SJSA1 (cell line): ENCODE data around the gene AP3S1. TPM values are rescaled to one million over a fixed set of nuclear protein-coding genes. Genes with fewer than 3 reads are reported as not detected.

Experiments
- DNase-seq, 2 experiments: peaks; one replicate each; pipeline ENCODE4 v3.0.0-alpha.2; 2015 to 2020; ENCODE audit warnings: low spot score in 2 of 2, low read depth in 1 of 2
- H3K27ac ChIP-seq: fragments of 250-450 bp; sonication (Bioruptor Pico); 2 replicates; pipeline ENCODE4 v1.5.1; 2020; ENCODE audit warnings: mild to moderate bottlenecking, moderate library complexity
- H3K27me3 ChIP-seq: fragments of 250-450 bp; sonication (Bioruptor Pico); replicated peaks from 2 replicates; pipeline ENCODE4 v1.5.1; 2020; ENCODE audit warnings: mild to moderate bottlenecking, moderate library complexity
- H3K36me3 ChIP-seq: fragments of 250-450 bp; sonication (Bioruptor Pico); 2 replicates; pipeline ENCODE4 v1.5.1; 2020; ENCODE audit warnings: mild to moderate bottlenecking
- H3K4me1 ChIP-seq: fragments of 250-450 bp; sonication (Bioruptor Pico); replicated peaks from 2 replicates; pipeline ENCODE4 v1.6.1; 2021; ENCODE audit warnings: mild to moderate bottlenecking
- H3K4me3 ChIP-seq: fragments of 250-450 bp; sonication (Bioruptor Pico); 2 replicates; pipeline ENCODE4 v1.5.1; 2020; ENCODE audit warnings: mild to moderate bottlenecking
- H3K9me3 ChIP-seq: fragments of 250-450 bp; sonication (Bioruptor Pico); replicated peaks from 2 replicates; pipeline ENCODE4 v1.5.1; 2020; ENCODE audit warnings: mild to moderate bottlenecking
- total RNA-seq: library from RNA; depleted of rRNA; stranded (reverse); fragments of >200 nt; shearing (Covaris generic); gene quantifications from 2 replicates; pipeline ENCODE4 v1.2.3, GENCODE V29; 2014

Gene AP3S1
- total RNA-seq, 1 experiment from 2014 or later: 316 TPM

DNA sequence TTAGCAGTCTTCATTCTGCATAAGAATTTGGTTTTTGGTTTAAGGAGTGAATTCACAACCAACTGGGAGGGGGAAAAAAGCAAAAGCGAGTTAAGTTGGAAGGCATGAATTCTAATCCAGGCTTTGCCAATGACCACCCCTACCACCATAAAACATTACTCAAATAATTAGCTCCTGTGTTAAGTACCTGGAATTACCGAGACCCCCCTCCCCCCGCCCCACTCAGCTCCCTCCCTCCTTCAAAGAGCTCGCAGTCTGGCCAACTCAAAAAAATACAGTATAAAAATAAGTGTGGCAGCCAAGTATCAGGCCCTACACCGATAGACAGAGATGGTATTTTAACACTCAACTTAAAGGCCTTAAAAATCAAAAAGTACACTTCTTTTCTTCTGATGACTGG is 862 bp upstream of the AP3S1 start:
- Histone ChIP-seq H3K27me3 (no peaks in the 10 kb centered on the region), H3K27ac (peak overlapping the region; percentile 93), H3K4me1 (peaks cover 31% of the 10 kb centered on the region), H3K36me3 (peaks cover 44% of the 10 kb centered on the region), H3K4me3 (peak overlapping the region; percentile 94), H3K9me3 (0 out of 2 replicates have a peak, but pooled peaks cover 2% of the 10 kb centered on the region)
- DNase-seq: no peak

DNA sequence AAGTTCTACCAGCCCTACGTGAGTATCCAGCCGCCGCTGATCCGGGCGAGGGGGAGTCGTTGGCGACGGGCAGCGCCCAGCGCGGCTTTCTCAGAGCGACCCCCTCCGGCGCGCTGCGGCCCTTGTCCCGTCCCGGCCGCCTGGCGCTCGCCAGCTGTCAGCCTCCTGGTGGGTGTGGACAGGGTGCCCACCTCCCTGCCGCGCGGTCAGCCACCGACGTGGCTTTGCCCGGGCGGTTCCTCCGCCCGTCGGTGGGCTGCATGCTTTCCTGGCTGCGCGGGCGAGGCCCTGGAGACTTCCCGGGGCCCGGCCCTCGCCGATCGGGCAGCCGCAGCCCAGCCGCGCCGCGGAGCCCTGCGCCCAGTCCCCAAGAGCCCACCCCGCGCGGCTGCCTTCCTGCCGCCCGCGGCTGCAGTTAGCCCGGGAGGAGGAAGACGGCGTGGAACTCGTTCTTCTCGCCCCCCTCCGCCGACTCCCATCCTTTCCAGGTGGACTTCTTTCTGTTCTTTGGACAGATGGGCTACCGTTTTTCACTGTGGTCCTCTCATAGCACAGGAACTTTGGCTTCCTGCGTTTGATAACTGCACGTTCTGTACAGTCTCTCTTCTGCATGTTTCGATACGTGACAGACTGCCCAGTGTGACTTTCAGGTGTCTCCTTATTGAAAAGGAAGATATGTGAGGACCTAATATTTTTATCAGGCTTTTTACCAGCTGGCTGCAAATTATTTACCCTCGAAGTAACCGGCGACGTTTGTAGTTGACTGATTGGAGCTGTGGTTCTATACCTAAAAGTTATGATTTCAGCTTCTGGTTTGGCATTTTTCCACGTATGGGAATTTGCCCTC is 577 bp downstream of the AP3S1 start:
- DNase-seq: peak; percentile 86 to 95
- Histone ChIP-seq H3K4me1 (peaks cover 31% of the 10 kb centered on the region), H3K9me3 (0 out of 2 replicates have a peak, but pooled peaks cover 2% of the 10 kb centered on the region), H3K36me3 (peaks cover 30% of the 10 kb centered on the region), H3K27ac (peak overlapping the region; percentile 93), H3K4me3 (peak overlapping the region; percentile 94), H3K27me3 (no peaks in the 10 kb centered on the region)

DNA sequence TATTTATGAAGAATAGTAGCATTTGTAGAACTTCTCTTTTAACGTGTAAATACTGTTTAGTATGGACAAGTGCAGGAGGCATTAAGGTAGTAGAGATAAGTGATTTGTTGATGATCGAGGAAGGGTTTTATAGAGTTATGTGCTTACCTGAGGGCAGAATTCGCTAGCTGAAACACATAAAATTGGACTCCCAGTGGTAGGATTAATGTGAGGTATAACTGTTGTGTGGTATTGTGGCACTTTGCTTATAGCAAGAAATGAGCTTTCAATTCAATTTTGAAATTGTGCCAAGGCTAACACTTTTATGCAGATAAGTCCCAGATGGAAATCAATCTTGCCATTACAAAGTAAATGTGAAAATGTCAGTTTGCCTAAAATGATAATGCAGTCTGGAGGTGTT is 1.2 kb downstream of the AP3S1 start:
- Histone ChIP-seq H3K36me3 (peaks cover 23% of the 10 kb centered on the region), H3K27me3 (no peaks in the 10 kb centered on the region), H3K4me3 (peak overlapping the region; percentile 94), H3K9me3 (0 out of 2 replicates have a peak, but pooled peaks cover 2% of the 10 kb centered on the region), H3K4me1 (peaks cover 31% of the 10 kb centered on the region), H3K27ac (no peak overlapping the region)
- no peak for DNase-seq

DNA sequence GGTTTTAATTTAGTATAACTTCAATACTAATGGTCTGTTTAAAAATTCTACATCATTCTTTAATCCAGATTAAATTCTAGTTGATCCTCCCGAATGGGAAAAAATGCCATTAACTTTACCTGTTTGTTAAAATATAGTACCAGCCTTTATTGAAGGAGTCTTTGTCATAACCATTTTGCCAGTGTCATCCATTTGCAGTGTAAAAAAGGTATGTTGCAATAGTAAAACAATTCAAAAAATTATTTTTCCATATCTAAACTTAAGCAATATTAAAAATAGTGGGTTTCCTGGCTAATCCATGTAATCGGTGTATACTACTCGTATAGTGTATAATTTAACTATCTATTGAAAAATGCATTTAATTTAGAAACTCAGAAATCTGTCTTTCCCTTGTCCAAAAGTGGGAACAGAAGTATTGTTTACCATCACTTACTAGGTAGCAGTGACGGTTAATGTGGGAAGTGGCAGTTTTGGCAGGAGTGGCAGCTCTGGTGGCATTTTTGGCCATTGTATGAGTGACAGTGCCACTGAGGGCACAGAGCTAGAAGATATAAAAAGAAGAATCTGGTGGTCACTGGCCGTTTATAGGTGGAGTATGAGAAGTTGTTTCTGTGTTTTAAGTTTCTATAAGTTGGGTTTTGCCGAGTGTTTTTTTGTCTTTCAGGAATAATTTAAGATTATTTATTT is 1.9 kb downstream of the AP3S1 start:
- H3K27me3 ChIP-seq: no peaks in the 10 kb centered on the region
- H3K4me3 ChIP-seq: no peak overlapping the region
- peaks cover 17% of the 10 kb centered on the region for H3K36me3 ChIP-seq
- H3K27ac ChIP-seq: no peak overlapping the region
- no peak for DNase-seq
- H3K9me3 ChIP-seq: 0 out of 2 replicates have a peak, but pooled peaks cover 2% of the 10 kb centered on the region
- peaks cover 29% of the 10 kb centered on the region for H3K4me1 ChIP-seq

DNA sequence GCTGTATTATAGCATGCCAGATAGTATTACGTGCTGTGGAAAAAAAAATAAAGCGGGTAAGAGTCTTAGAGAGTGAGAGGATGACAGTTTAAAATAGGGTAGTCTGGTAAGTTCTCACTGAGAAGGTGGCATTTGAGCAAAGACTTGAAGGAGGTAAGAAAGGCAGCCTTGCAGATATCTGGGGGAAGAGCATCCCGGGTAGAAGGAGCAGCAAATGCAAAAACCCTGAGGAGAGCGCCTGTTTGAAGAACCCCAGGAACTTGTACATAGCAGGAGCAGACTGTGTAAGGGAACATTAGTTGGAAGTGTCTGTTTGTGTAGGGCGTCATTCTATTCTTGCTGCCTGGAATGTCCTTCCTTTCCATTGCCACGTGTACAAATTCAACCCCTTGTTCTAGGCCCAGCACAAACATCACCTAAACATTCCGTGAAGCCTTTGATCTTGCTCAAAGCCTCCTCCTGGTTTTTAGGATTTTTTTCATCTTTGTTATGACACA is 2.6 kb downstream of the AP3S1 start:
- H3K4me1 ChIP-seq: peaks cover 24% of the 10 kb centered on the region
- no peak overlapping the region for H3K4me3 ChIP-seq
- peaks cover 12% of the 10 kb centered on the region for H3K36me3 ChIP-seq
- H3K27me3 ChIP-seq: no peaks in the 10 kb centered on the region
- DNase-seq: no peak
- 0 out of 2 replicates have a peak, but pooled peaks cover 2% of the 10 kb centered on the region for H3K9me3 ChIP-seq
- H3K27ac ChIP-seq: no peak overlapping the region

DNA sequence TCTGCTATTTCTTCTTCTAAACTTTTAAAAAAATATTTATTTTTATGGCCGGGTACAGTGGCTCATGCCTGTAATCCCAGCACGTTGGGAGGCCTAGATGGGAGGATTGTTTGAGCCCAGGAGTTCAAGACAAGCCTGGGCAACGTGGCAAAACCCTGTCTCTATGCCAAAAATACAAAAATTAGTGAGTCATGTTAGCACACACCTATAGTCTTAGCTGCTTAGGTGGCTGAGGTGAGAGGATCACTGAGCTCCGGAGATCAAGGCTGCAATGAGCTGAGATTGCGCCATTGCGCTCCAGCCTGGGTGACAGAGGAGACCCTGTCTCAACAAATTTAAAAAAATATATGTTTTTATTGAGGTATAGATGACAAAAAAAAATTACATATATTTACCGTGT is 5.6 kb downstream of the AP3S1 start:
- Histone ChIP-seq H3K4me1 (peaks cover 21% of the 10 kb centered on the region), H3K36me3 (peaks cover under 1% of the 10 kb centered on the region; the same call in 1 of the 2 replicates), H3K27me3 (no peaks in the 10 kb centered on the region), H3K27ac (no peak overlapping the region), H3K4me3 (no peak overlapping the region), H3K9me3 (no peaks in the 10 kb centered on the region)
- DNase-seq: no peak

DNA sequence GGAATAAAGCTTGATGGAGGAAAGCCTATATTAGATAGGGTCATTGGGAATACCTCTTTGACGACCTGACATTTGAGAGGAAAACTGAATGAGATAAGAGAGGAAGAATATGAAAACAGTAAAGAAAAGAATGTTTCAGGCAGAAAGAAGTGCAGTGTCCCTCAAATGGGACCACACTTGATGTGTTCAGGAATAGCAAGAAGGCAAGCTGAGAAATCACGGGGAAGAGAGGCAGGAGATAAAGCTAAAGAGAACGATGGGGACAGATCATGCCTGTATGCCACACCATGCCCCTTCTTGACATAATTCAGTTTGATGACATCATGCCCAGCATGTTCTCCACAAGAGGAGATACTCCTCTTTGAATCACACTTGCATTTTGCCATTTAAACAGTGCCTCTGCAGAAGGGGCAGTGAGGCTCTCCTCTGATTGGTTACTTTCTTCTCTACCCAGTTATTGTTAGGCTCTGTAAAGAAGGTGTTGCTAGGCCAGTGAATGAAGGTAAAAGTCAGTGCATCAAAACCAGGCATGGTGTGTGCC is 7.6 kb downstream of the AP3S1 start:
- no peaks in the 10 kb centered on the region for H3K9me3 ChIP-seq

DNA sequence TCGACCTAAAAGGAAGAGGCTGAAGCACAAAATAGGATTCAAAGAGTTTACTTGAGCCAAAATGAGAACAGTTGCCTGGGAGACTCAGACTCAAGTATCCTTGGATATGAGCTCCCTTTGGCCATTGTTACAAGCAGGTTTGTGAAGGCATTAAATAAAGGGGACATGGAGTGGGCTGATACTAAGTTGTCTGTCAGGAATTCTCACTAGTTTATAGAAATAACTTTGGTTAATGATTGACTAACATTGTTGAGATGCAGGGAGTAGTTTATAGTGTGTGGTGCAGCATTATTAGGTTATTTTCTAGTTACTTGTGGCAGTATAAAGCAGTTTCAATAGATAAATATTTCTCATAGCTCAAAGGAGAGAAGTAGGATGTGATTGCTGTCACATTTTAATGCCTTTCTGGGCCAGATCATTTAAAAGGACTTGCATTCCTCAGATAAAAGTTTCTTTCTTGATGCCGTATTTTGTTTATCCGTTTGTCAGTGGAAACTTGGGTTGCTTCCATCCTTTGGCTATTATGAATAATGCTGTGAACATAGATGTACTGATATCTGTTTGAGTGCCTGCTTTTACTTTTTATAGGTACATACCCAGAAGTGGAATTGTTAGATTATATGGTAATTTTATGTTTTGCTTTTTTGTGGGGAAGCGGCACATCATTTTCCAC is 9.1 kb downstream of the AP3S1 start:
- Histone ChIP-seq H3K36me3 (no peaks in the 10 kb centered on the region), H3K4me1 (peaks cover 10% of the 10 kb centered on the region), H3K27ac (no peak overlapping the region), H3K4me3 (no peak overlapping the region), H3K27me3 (no peaks in the 10 kb centered on the region), H3K9me3 (no peaks in the 10 kb centered on the region)
- no peak for DNase-seq

More for the DNA sequence above, 7.6 kb downstream of the AP3S1 start:
- no peaks in the 10 kb centered on the region for H3K27me3 ChIP-seq
- DNase-seq: no peak
- H3K4me3 ChIP-seq: no peak overlapping the region
- H3K36me3 ChIP-seq: no peaks in the 10 kb centered on the region
- H3K4me1 ChIP-seq: peaks cover 10% of the 10 kb centered on the region
- H3K27ac ChIP-seq: no peak overlapping the region

DNA sequence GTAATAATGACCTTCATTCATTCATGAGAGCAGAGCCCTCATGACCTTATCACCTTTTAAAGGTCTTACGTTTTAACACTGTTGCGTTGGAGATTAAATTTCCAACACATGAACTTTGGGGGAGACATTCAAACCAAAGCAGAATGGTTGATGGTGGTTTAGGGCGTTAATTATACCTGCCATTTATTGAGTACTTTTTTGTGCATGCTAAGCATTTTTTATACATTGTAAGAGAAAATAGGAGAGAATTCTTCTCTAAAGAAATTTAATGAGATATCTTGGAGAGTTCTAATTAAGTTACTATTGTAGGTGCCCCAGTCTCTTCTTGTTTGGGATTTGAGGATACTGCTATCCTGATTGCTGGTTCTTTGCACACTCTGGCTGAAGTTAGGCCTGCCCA is 12.4 kb downstream of the AP3S1 start:
- H3K27ac ChIP-seq: no peak overlapping the region
- no peaks in the 10 kb centered on the region for H3K9me3 ChIP-seq
- DNase-seq: no peak
- no peak overlapping the region for H3K4me3 ChIP-seq
- no peaks in the 10 kb centered on the region for H3K36me3 ChIP-seq
- H3K27me3 ChIP-seq: no peaks in the 10 kb centered on the region
- H3K4me1 ChIP-seq: peaks cover 24% of the 10 kb centered on the region

DNA sequence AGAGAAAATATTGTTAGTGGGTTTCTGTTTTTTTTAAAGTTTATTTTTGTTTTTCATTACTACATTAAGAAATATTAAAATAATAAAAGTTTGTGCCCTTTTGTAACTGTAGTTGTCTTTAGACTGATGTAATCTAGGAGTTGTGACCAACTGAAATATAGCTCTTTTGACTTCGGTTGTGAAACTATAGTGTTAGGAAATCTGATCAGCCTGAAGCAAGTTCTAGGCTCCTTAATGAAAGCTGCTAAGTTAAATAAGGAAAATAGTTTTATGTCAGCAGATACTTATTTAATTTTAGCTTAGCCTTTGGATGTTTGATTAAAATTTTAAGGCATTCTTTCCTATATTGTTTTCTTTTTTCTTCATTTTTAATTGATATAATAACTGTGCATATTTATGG is 14.2 kb downstream of the AP3S1 start:
- Histone ChIP-seq H3K9me3 (no peaks in the 10 kb centered on the region), H3K4me1 (peaks cover 19% of the 10 kb centered on the region), H3K27ac (no peak overlapping the region), H3K27me3 (no peaks in the 10 kb centered on the region), H3K36me3 (no peaks in the 10 kb centered on the region), H3K4me3 (no peak overlapping the region)
- DNase-seq: no peak

DNA sequence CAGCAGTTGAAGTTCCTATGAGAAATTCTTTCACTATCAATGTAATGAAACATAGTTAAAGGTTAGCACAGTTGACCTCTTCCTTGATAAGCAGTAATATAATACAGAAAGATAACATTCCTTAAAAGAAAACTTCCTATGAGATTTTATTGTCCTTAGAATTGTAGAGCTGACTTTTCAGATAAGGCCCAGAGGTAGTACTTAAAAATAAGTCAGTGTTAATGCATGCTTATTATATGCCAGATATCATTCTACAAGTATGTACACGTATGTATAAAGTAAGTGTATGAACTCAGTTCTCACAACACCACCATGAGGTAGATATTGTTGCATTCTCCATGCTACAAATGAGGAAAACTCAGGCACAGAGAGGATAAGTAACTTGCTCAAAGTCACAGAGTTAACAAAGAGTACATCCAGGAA is 15.3 kb downstream of the AP3S1 start:
- Histone ChIP-seq H3K27me3 (no peaks in the 10 kb centered on the region), H3K27ac (no peak overlapping the region), H3K36me3 (no peaks in the 10 kb centered on the region), H3K4me1 (peaks cover 14% of the 10 kb centered on the region), H3K9me3 (no peaks in the 10 kb centered on the region), H3K4me3 (no peak overlapping the region)
- DNase-seq: no peak

DNA sequence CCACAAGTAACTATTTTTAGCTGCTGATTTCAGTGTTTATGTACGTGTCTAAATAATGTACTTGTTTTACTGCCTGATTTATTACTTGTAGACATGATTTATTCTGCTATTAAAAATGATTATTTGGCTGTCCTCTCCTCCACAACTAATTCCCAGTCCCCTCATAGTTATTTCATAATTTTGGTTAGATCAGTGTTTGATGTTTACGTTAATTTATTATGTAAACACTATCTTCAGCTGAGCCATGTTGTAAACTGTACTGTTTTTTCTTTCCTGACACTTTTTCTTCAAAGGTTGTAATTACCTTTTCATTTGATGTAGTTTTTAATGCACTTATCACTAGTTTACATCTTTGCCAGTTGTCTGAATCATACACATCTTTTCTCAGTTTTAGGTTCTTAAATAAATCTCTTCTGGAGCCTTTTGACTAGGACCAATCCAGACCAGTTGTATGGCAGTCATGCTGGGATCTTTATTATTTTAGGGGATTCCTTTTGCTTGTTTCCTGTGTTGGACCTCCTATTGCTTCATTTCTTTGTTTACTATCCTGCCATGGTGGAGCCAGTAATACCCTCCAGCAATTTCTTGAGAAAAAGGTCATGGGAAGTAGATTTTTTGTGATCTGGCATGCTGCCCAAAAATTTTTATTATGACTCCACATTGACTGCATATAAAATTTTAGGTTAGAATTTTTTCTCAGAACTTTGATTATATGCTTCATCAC is 16.1 kb downstream of the AP3S1 start:
- Histone ChIP-seq H3K9me3 (no peaks in the 10 kb centered on the region), H3K27me3 (no peaks in the 10 kb centered on the region), H3K27ac (no peak overlapping the region), H3K4me3 (no peak overlapping the region), H3K4me1 (peaks cover 14% of the 10 kb centered on the region), H3K36me3 (no peaks in the 10 kb centered on the region)
- peak in 1 of 2 experiments; percentile 46 for DNase-seq

DNA sequence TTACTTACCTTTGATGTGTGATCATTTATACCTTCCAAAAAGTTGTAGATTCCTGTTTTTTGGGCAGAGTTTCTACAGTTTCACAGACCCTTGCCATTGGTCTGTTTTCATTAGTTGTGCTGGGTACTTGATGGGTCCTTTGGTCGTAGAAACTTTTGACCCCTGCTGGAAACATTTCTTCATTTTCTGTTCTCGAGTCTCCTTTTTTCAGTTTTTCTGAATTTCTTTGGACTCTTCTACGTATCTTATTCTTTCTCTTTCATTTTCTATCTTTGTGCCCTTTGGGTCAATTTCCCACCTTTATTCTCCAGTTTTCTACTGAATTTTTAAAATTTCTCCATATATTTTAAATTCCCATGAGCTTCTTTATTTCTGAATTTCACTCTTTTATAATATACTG is 16.7 kb downstream of the AP3S1 start:
- no peak overlapping the region for H3K27ac ChIP-seq

More for the DNA sequence above, 16.7 kb downstream of the AP3S1 start:
- no peaks in the 10 kb centered on the region for H3K36me3 ChIP-seq
- H3K4me1 ChIP-seq: peaks cover 14% of the 10 kb centered on the region
- no peaks in the 10 kb centered on the region for H3K27me3 ChIP-seq
- no peaks in the 10 kb centered on the region for H3K9me3 ChIP-seq
- no peak overlapping the region for H3K4me3 ChIP-seq
- no peak for DNase-seq
